Ovary (tissue), 9 donors: ENCODE results near the gene CERK. TPM values are rescaled to one million over a fixed set of nuclear protein-coding genes. Genes with fewer than 3 reads are reported as not detected.

ENCODE experiments used
- DNase-seq, 5 donors: peaks; one replicate each; pipeline ENCODE4 v3.0.0-alpha.2; 2019 to 2020
- H3K27ac ChIP-seq, 2 donors: fragments of 200-600 bp; one replicate each; pipeline versions ENCODE4 v1.5.1 to v1.8.0; 2019 to 2022
- H3K27me3 ChIP-seq: fragments of 200-600 bp; one replicate; pipeline ENCODE4 v1.8.0; 2022
- H3K36me3 ChIP-seq: fragments of 200-600 bp; sonication (generic); one replicate; pipeline ENCODE4 v1.5.1; 2019
- H3K4me1 ChIP-seq: one replicate; pipeline ENCODE4 v1.8.1; 2013; ENCODE audit warnings: mild to moderate bottlenecking, moderate library complexity; ENCODE audit not compliant: insufficient read depth
- H3K4me3 ChIP-seq: fragments of 200-600 bp; sonication (generic); one replicate; pipeline ENCODE4 v1.5.1; 2017
- H3K9me3 ChIP-seq, 2 donors: fragments of 200-600 bp in 1 of 2; sonication (generic) in 1 of 2; one replicate each; pipeline versions ENCODE4 v1.5.1 to v1.8.1; 2013 to 2019; ENCODE audit warnings: mild to moderate bottlenecking in 1 of 2, moderate library complexity in 1 of 2
- CTCF ChIP-seq, 3 donors: fragments of 450-650 bp in 2 of 3; fragments of 200-600 bp in 1 of 3; IDR thresholded peaks; one replicate each; pipeline versions ENCODE4 v1.5.1 to v1.8.0; 2016 to 2022; ENCODE audit warnings: antibody characterized with exemption in 3 of 3, mild to moderate bottlenecking in 1 of 3
- EP300 ChIP-seq: sonication (generic); formaldehyde crosslinking; IDR thresholded peaks from one replicate; pipeline ENCODE4 v1.6.1; 2017; ENCODE audit warnings: antibody characterized with exemption
- POLR2A ChIP-seq: fragments of 450-650 bp; IDR thresholded peaks from one replicate; pipeline ENCODE4 v1.6.1; 2017; ENCODE audit warnings: antibody characterized with exemption, mild to moderate bottlenecking, moderate library complexity
- WGBS, 3 donors: extraction: QIAGEN DNeasy Blood & Tissue Kit in 1 of 3; methylation state at CpG; one replicate each; pipeline versions ENCODE4 v1.1.5 to v1.1.7; 2013 to 2017; 5-methylcytosine and 5-hydroxymethylcytosine counted together
- intact Hi-C, 4 donors: fragments of 100-400 bp; cut with DNase I; formaldehyde crosslinking; loops; one replicate each; pipeline versions ENCODE4 v1.11.0 to v1.15.1; 2022 to 2023
- polyA plus RNA-seq, 2 donors: library from polyadenylated mRNA; stranded (reverse); fragments of 200-250 nt in 1 of 2; fragments of 350-450 nt in 1 of 2; fragmentation: Illumina TruSeq in 1 of 2; extraction: RNeasy Lipid Tissue Mini Kit (QIAGEN cat#74804) in 1 of 2; gene quantifications; one replicate each; pipeline ENCODE4 v1.2.3, GENCODE V29; 2013 to 2014
- total RNA-seq, 7 donors: library from RNA; depleted of rRNA in 2 of 7; stranded (reverse); fragments of >200 nt in 2 of 7; fragmentation: NEBNext Ultra II Directional in 3 of 7; extraction: Animal tissue kit (Norgen Biotek cat#: 25700) in 3 of 7; gene quantifications; one replicate each; pipeline versions ENCODE4 v1.1.0 to v1.2.4, GENCODE V29; 2016 to 2023
- donor health status: DM: no; HTN: no; CAD: no; lungs with moderate emphysema.
- donor health status: DM: no; HTN: no; CAD: no.
- donor health status: Bipolar disorder and iron deficiency.
- donor health status: DM: yes; HTN: yes; CAD: no.
- donor health status: DM: no; HTN: no; CAD: no.
- donor health status: DM: yes; HTN: yes; CAD: no.

The CERK gene
- total and polyA plus RNA-seq, 9 donors, result 27.1 to 71.1 (median 46.8) TPM

GRCh38 chr22:46719921-46720320, 18.1 kb downstream of the CERK start:
- Histone ChIP-seq H3K9me3 (no peaks in the 10 kb centered on the region), H3K36me3 (no peaks in the 10 kb centered on the region), H3K27me3 (no peaks in the 10 kb centered on the region), H3K27ac (no peak overlapping the region), H3K4me3 (no peak overlapping the region), H3K4me1 (no peaks in the 10 kb centered on the region)
- DNase-seq, result no peak
- intact Hi-C loops, result no loop called here
- TF ChIP-seq POLR2A, result no peak
- TF ChIP-seq CTCF (IDR thresholded peaks at IDR 0.05), result no peak
- WGBS, 3 donors, result 88 to 92% (median 90%) methylated on average over 11 of the region's 11 CpGs

GRCh38 chr22:46714550-46714949, 23.5 kb downstream of the CERK start:
- no peak for DNase-seq
- TF ChIP-seq CTCF (IDR thresholded peaks at IDR 0.05) (no peak), POLR2A (no peak), EP300 (no peak)
- Histone ChIP-seq H3K4me1 (peaks cover 8% of the 10 kb centered on the region), H3K27ac (peak overlapping the region in 1 of 2 donors; percentile 38), H3K9me3 (no peaks in the 10 kb centered on the region), H3K4me3 (no peak overlapping the region), H3K27me3 (no peaks in the 10 kb centered on the region), H3K36me3 (no peaks in the 10 kb centered on the region)
- intact Hi-C loops, result no loop called here
- 6 to 9% (median 6%) methylated on average over 4 of the region's 4 CpGs for WGBS, 3 donors

- H3K9me3 ChIP-seq, result no peaks in the 10 kb centered on the region
- no peak for DNase-seq
- TF ChIP-seq EP300, result no peak
- TF ChIP-seq CTCF (IDR thresholded peaks at IDR 0.05), result no peak
- TF ChIP-seq POLR2A, result no peak
- no peaks in the 10 kb centered on the region for H3K27me3 ChIP-seq
- no peak overlapping the region for H3K27ac ChIP-seq
- H3K36me3 ChIP-seq, result no peaks in the 10 kb centered on the region
- intact Hi-C loops, result no loop called here
- H3K4me1 ChIP-seq, result peaks cover 8% of the 10 kb centered on the region
- 91 to 93% (median 92%) methylated on average over 8 of the region's 8 CpGs for WGBS, 3 donors
- no peak overlapping the region for H3K4me3 ChIP-seq
Observed at GRCh38 chr22:46712288-46712687, 25.8 kb downstream of the CERK start.

- H3K27me3 ChIP-seq, result no peaks in the 10 kb centered on the region
- H3K4me1 ChIP-seq, result peaks cover 8% of the 10 kb centered on the region
- H3K9me3 ChIP-seq, result no peaks in the 10 kb centered on the region
- no peak overlapping the region for H3K27ac ChIP-seq
- no peak for DNase-seq
- TF ChIP-seq POLR2A (no peak), CTCF (IDR thresholded peaks at IDR 0.05) (no peak), EP300 (no peak)
- no peaks in the 10 kb centered on the region for H3K36me3 ChIP-seq
- H3K4me3 ChIP-seq, result no peak overlapping the region
- intact Hi-C loops, result no loop called here
- 95% methylated on average over 11 of the region's 11 CpGs for WGBS, 3 donors
Observed at GRCh38 chr22:46710806-46711205, 27.2 kb downstream of the CERK start.
